Spinal cord (tissue), 10 donors: ENCODE results near the gene SERAC1. TPM values are rescaled to one million over a fixed set of nuclear protein-coding genes. Genes with fewer than 3 reads are reported as not detected.
A peak's percentile ranks its signal among the peaks of the same experiment; 100 is the strongest.

ENCODE experiments used
- DNase-seq, 6 donors: peaks; one replicate each; pipeline versions ENCODE4 v3.0.0 to v3.0.0-alpha.2; 2013 to 2015; ENCODE audit warnings: low spot score in 6 of 6, low read depth in 4 of 6
- H3K27ac ChIP-seq: one replicate; pipeline ENCODE4 v1.5.1; 2013; ENCODE audit warnings: low read depth, low read length, control low read depth
- H3K27me3 ChIP-seq: one replicate; pipeline ENCODE4 v1.6.1; 2013; ENCODE audit warnings: low read length; ENCODE audit not compliant: control insufficient read depth, insufficient read depth
- H3K36me3 ChIP-seq: one replicate; pipeline ENCODE4 v1.6.1; 2013; ENCODE audit warnings: low read length; ENCODE audit not compliant: control insufficient read depth, insufficient read depth
- H3K4me1 ChIP-seq: one replicate; pipeline ENCODE4 v1.6.1; 2013; ENCODE audit warnings: low read length; ENCODE audit not compliant: control insufficient read depth, insufficient read depth
- H3K4me3 ChIP-seq: one replicate; pipeline ENCODE4 v1.5.1; 2013; ENCODE audit warnings: low read depth, low read length, control low read depth
- H3K9me3 ChIP-seq: one replicate; pipeline ENCODE4 v1.6.1; 2013; ENCODE audit warnings: low read length; ENCODE audit not compliant: control insufficient read depth, insufficient read depth
- WGBS: methylation state at CpG from one replicate; pipeline ENCODE4 v1.1.5; 2013; ENCODE audit warnings: missing lambda C conversion rate; ENCODE audit not compliant: insufficient coverage; 5-methylcytosine and 5-hydroxymethylcytosine counted together
- polyA plus RNA-seq, 2 donors: library from polyadenylated mRNA; unstranded; fragments of 120-200 nt; gene quantifications; one replicate each; pipeline ENCODE4 v1.2.1, GENCODE V29; 2013; ENCODE audit not compliant: insufficient read length in 2 of 2
- total RNA-seq, 2 donors: library from RNA; depleted of rRNA in 1 of 2; stranded (reverse); fragments of 120-200 nt in 1 of 2; fragments of >200 nt in 1 of 2; gene quantifications; one replicate each; pipeline versions ENCODE4 v1.2.3 to v1.2.4, GENCODE V29; 2013 to 2014
- donor health status: healthy.

Gene SERAC1
- total and polyA plus RNA-seq, 4 donors: 14.7 to 19.8 (median 15.7) TPM

GRCh38 chr6:158143700-158144099, 24.4 kb downstream of the SERAC1 start:
- H3K9me3 ChIP-seq: no peaks in the 10 kb centered on the region
- H3K36me3 ChIP-seq: peaks cover 26% of the 10 kb centered on the region
- WGBS: no CpG with 5 or more reads among the region's 1 CpG
- H3K27ac ChIP-seq: no peak overlapping the region
- H3K27me3 ChIP-seq: no peaks in the 10 kb centered on the region
- DNase-seq: no peak
- H3K4me1 ChIP-seq: no peaks in the 10 kb centered on the region
- no peak overlapping the region for H3K4me3 ChIP-seq

DNA sequence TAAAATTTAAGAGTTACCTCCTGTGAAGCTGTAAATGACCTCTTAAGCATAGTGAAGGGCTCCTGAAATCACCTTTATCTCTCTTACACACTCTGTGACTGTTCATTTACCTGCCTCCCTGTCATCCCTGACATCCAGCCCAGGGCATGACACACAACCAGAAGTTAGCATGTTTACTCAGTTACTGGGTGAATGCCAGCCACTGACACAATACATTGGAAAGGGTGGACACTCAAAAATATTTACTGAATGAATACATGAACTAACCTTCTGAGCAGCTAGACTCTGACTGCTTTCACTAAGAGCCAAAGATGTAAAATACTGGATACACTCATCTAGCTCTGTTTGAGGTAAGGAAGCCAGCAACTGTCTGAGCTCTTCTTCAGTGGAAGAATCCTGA, 25.3 kb downstream of the SERAC1 start:
- H3K9me3 ChIP-seq: no peaks in the 10 kb centered on the region
- H3K27ac ChIP-seq: no peak overlapping the region
- no peak for DNase-seq
- no peak overlapping the region for H3K4me3 ChIP-seq
- H3K27me3 ChIP-seq: no peaks in the 10 kb centered on the region
- H3K4me1 ChIP-seq: no peaks in the 10 kb centered on the region
- peaks cover 31% of the 10 kb centered on the region for H3K36me3 ChIP-seq

- peak in 2 of 6 donors; percentile 3 to 72 for DNase-seq
- WGBS: no CpG with 5 or more reads among the region's 1 CpG
- H3K36me3 ChIP-seq: peaks cover 5% of the 10 kb centered on the region
- no peaks in the 10 kb centered on the region for H3K9me3 ChIP-seq
- no peaks in the 10 kb centered on the region for H3K4me1 ChIP-seq
- no peak overlapping the region for H3K4me3 ChIP-seq
- H3K27ac ChIP-seq: no peak overlapping the region
- no peaks in the 10 kb centered on the region for H3K27me3 ChIP-seq
These were observed 36.1 kb downstream of the SERAC1 start for GRCh38 chr6:158131926-158132325.

DNA sequence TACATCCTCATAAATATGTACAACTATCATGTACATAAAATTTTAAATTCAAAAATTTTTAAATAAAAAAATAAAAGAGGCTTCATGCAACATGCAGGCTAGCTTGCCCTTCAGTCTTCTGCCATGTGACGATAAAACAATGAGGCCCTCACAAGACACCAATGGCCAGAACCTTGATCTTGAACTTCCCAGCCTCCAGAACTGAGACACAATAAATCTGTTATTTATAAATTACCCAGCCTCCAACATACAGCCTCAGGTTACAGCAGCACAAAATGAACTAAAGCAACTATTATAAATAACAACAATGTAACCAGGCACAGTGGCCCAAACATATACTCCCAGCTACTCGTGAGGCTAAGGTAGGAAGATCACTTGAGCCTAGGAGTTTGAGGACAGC, 42.8 kb downstream of the SERAC1 start:
- Histone ChIP-seq H3K36me3 (peaks cover 3% of the 10 kb centered on the region), H3K27me3 (no peaks in the 10 kb centered on the region), H3K27ac (no peak overlapping the region), H3K4me1 (no peaks in the 10 kb centered on the region), H3K4me3 (no peak overlapping the region), H3K9me3 (no peaks in the 10 kb centered on the region)
- no peak for DNase-seq
- 75% methylated on average over 1 of the region's 2 CpGs for WGBS

GRCh38 chr6:158124288-158124687, 43.8 kb downstream of the SERAC1 start:
- Histone ChIP-seq H3K27ac (no peak overlapping the region), H3K9me3 (no peaks in the 10 kb centered on the region), H3K36me3 (peaks cover 3% of the 10 kb centered on the region), H3K4me3 (no peak overlapping the region), H3K27me3 (no peaks in the 10 kb centered on the region), H3K4me1 (no peaks in the 10 kb centered on the region)
- no CpG with 5 or more reads among the region's 1 CpG for WGBS
- DNase-seq: no peak

DNA sequence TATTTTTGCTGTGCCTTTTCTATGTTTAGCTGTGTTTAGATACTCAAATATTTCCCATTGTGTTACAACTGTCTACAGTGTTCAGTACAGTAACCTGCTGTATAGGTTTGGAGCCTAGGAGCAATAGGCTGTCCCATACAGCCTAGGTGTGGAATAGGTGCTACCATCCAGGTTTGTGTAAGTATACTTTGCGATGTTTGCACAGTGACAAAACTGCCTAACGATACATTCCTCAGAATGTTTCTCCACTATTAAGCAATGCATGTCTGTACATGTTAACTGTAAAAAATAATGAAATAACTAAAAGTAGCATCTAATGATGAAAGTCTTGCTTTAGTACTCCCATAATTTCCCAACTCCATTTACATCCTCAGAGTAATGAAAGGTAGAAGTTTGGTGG, 46.0 kb downstream of the SERAC1 start:
- no peak for DNase-seq
- Histone ChIP-seq H3K27me3 (no peaks in the 10 kb centered on the region), H3K4me1 (peaks cover 3% of the 10 kb centered on the region), H3K9me3 (no peaks in the 10 kb centered on the region), H3K36me3 (peaks cover 3% of the 10 kb centered on the region), H3K4me3 (no peak overlapping the region), H3K27ac (no peak overlapping the region)
- no CpG with 5 or more reads among the region's 2 CpGs for WGBS

DNA sequence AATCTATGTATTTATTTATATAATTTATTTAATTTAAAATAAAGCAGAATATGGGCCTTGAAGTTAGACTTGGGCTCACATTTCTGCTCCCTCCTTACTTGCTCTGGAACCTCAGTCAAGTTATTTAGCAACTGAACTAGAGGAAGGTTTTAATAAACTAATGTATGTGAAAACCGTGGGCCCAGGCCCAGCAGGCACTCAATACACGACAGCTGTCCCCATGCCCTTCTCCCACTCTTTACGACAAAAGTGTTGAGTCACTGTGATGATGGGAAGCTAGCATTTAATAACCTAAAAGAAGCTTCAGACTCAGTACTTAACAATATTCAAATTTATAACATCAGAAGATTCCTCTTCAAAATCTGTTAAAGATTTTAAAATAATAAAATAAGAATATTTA, 46.7 kb downstream of the SERAC1 start:
- no peaks in the 10 kb centered on the region for H3K9me3 ChIP-seq
- no peak for DNase-seq
- WGBS: no CpG with 5 or more reads among the region's 3 CpGs
- H3K36me3 ChIP-seq: peaks cover 2% of the 10 kb centered on the region
- no peak overlapping the region for H3K4me3 ChIP-seq
- no peaks in the 10 kb centered on the region for H3K27me3 ChIP-seq
- no peak overlapping the region for H3K27ac ChIP-seq
- H3K4me1 ChIP-seq: peaks cover 3% of the 10 kb centered on the region

GRCh38 chr6:158118886-158119285, 49.2 kb downstream of the SERAC1 start:
- Histone ChIP-seq H3K27ac (no peak overlapping the region), H3K27me3 (no peaks in the 10 kb centered on the region), H3K4me1 (peaks cover 3% of the 10 kb centered on the region), H3K9me3 (no peaks in the 10 kb centered on the region), H3K4me3 (no peak overlapping the region), H3K36me3 (peaks cover 8% of the 10 kb centered on the region)
- WGBS: 29% methylated on average over 1 of the region's 3 CpGs
- peak; percentile 13 to 75 (median 33) for DNase-seq

- H3K36me3 ChIP-seq: peaks cover 19% of the 10 kb centered on the region
- WGBS: 88% methylated on average over 1 of the region's 6 CpGs
These were observed 52.6 kb downstream of the SERAC1 start for GRCh38 chr6:158115508-158115907.

DNA sequence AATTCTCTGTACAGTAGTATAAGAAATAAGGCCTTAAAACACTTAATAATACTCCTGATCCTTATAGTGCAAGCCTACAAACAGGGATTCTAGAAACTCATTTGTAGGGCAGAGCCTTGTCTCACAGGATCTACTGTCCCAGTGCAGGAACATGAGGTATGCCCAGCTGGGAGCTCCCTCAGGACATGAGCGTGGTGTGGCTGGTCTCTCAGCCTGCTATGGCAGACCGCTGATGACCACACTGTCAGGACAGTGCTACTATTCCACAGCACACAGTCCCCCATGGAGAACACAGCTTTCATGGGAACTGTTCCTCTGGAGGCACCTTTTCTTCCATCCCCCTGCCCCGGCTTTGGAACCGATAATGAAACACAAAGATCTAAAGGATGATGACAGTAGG, 53.0 kb downstream of the SERAC1 start:
- Histone ChIP-seq H3K4me3 (no peak overlapping the region), H3K4me1 (peaks cover 3% of the 10 kb centered on the region), H3K27ac (no peak overlapping the region), H3K36me3 (peaks cover 19% of the 10 kb centered on the region), H3K27me3 (no peaks in the 10 kb centered on the region), H3K9me3 (no peaks in the 10 kb centered on the region)
- no peak for DNase-seq
- 100% methylated on average over 2 of the region's 4 CpGs for WGBS

More at GRCh38 chr6:158115508-158115907, 52.6 kb downstream of the SERAC1 start:
- Histone ChIP-seq H3K9me3 (no peaks in the 10 kb centered on the region), H3K27ac (no peak overlapping the region), H3K4me1 (peaks cover 3% of the 10 kb centered on the region), H3K4me3 (no peak overlapping the region), H3K27me3 (no peaks in the 10 kb centered on the region)
- no peak for DNase-seq
